Naive thymus-derived CD4-positive, alpha-beta T cell (primary cell): ENCODE results near the gene SCGN. TPM values are rescaled to one million over a fixed set of nuclear protein-coding genes. Genes with fewer than 3 reads are reported as not detected.
A peak's percentile ranks its signal among the peaks of the same experiment; 100 is the strongest.

Experiments
- ATAC-seq: fragments of 150-1000 bp; cut with Tn5 transposase; 2 replicates; pipeline ENCODE4 v1.10.0; 2021; ENCODE audit warnings: mild to moderate bottlenecking, moderate library complexity
- CTCF ChIA-PET: fragments of 350-600 bp; sonication (Branson Sonifier 250); formaldehyde crosslinking; loops from one replicate; lab custom pipeline; 2021; ENCODE audit warnings: antibody characterized with exemption; lab: Charles Lee
- POLR2A ChIA-PET: fragments of 350-600 bp; sonication (Branson Sonifier 250); formaldehyde crosslinking; loops from one replicate; lab custom pipeline; 2021; ENCODE audit warnings: antibody characterized with exemption, inconsistent platforms; lab: Charles Lee
- DNase-seq, 9 donors: peaks; one replicate each; pipeline versions ENCODE4 v3.0.0 to v3.0.0-alpha.2; 2020 to 2022; ENCODE audit warnings: mixed read lengths in 1 of 9
- H3K27ac ChIP-seq: one replicate; pipeline ENCODE4 v1.7.0; 2013; ENCODE audit warnings: mild to moderate bottlenecking, low read depth, low read length, moderate library complexity
- H3K27me3 ChIP-seq, 2 donors: one replicate each; pipeline ENCODE4 v1.7.0; 2013; ENCODE audit warnings: low read length in 2 of 2, mild to moderate bottlenecking in 2 of 2, moderate library complexity in 2 of 2; ENCODE audit not compliant: control insufficient read depth in 2 of 2, insufficient read depth in 2 of 2
- H3K36me3 ChIP-seq, 3 experiments: 1 replicate in 2 of 3; 2 replicates in 1 of 3; pipeline ENCODE4 v1.7.0; 2013; ENCODE audit warnings: low read length in 3 of 3, mild to moderate bottlenecking in 3 of 3, moderate library complexity in 1 of 3; ENCODE audit not compliant: insufficient read depth in 3 of 3, control insufficient read depth in 2 of 3
- H3K4me1 ChIP-seq, 2 donors: one replicate each; pipeline ENCODE4 v1.7.0; 2013; ENCODE audit warnings: low read length in 2 of 2, mild to moderate bottlenecking in 2 of 2, moderate library complexity in 1 of 2; ENCODE audit not compliant: control insufficient read depth in 2 of 2, insufficient read depth in 2 of 2
- H3K4me3 ChIP-seq: 2 replicates; pipeline ENCODE4 v1.7.0; 2013; ENCODE audit warnings: mild to moderate bottlenecking, low read length
- H3K9me3 ChIP-seq, 3 experiments: 1 replicate in 2 of 3; 2 replicates in 1 of 3; pipeline ENCODE4 v1.7.0; 2013; ENCODE audit warnings: low read length in 3 of 3; ENCODE audit not compliant: control insufficient read depth in 2 of 3
- H3K27ac Mint-ChIP-seq, 9 donors: one replicate each; pipeline ENCODE4 v1.8.0; 2020 to 2022; ENCODE audit warnings: mixed read lengths in 9 of 9, mild to moderate bottlenecking in 8 of 9, moderate library complexity in 5 of 9, inconsistent platforms in 2 of 9
- H3K27me3 Mint-ChIP-seq, 5 donors: one replicate each; pipeline ENCODE4 v1.8.0; 2021 to 2022; ENCODE audit warnings: mixed read lengths in 5 of 5, mild to moderate bottlenecking in 1 of 5
- H3K36me3 Mint-ChIP-seq, 5 donors: one replicate each; pipeline ENCODE4 v1.8.0; 2020 to 2022; ENCODE audit warnings: mixed read lengths in 5 of 5, mild to moderate bottlenecking in 3 of 5, inconsistent platforms in 1 of 5
- H3K4me1 Mint-ChIP-seq, 7 donors: one replicate each; pipeline ENCODE4 v1.8.0; 2020 to 2022; ENCODE audit warnings: mixed read lengths in 7 of 7, mild to moderate bottlenecking in 3 of 7, inconsistent platforms in 1 of 7
- H3K4me3 Mint-ChIP-seq, 10 donors: one replicate each; pipeline ENCODE4 v1.8.0; 2020 to 2022; ENCODE audit warnings: mild to moderate bottlenecking in 10 of 10, mixed read lengths in 10 of 10, moderate library complexity in 6 of 10, inconsistent platforms in 2 of 10
- H3K9me3 Mint-ChIP-seq, 11 donors: one replicate each; pipeline ENCODE4 v1.8.0; 2020 to 2022; ENCODE audit warnings: mixed read lengths in 11 of 11, mild to moderate bottlenecking in 4 of 11, inconsistent platforms in 1 of 11, moderate library complexity in 1 of 11
- intact Hi-C, 2 donors: fragments of 100-400 bp; cut with micrococcal nuclease; formaldehyde crosslinking; loops; one replicate each; pipeline ENCODE4 v1.15.1; 2023
- polyA plus RNA-seq, 2 donors: library from polyadenylated mRNA; unstranded; fragments of 300-500 nt; fragmentation: Illumina TruSeq; gene quantifications; one replicate each; pipeline ENCODE4 v1.2.3, GENCODE V29; 2021
- total RNA-seq, 6 experiments: library from RNA in 5 of 6; stranded (reverse) in 5 of 6; gene quantifications; 1 replicate in 5 of 6; 2 replicates in 1 of 6; pipeline ENCODE4 v1.2.3 and lab custom pipeline; 2021 to 2026

Gene SCGN
- not detected for total RNA-seq
- polyA plus RNA-seq, result not detected
- total RNA-seq (lab: John Stamatoyannopoulos, UW), result not detected

- Mint-ChIP-seq H3K27me3 (peaks cover 51 to 65% (median 60%) of the 10 kb centered on the region in 5 donors), H3K4me3 (peak within 1 kb of the TSS in 1 of 10 donors; percentile 6), H3K9me3 (peaks cover 0 to 11% (median 0%) of the 10 kb centered on the region in 11 donors), H3K27ac (no peak within 1 kb of the TSS), H3K36me3 (no peaks in the 10 kb centered on the region), H3K4me1 (peaks cover 0 to 3% (median 0%) of the 10 kb centered on the region in 7 donors)
- H3K4me1 ChIP-seq, result no peaks in the 10 kb centered on the region
- ATAC-seq (no peak), DNase-seq (peak in 7 of 9 donors; percentile 7 to 61 (median 14))
- peaks cover 0 to 5% of the 10 kb centered on the region in 2 donors for H3K27me3 ChIP-seq
- intact Hi-C loops, result no loop called here
- H3K9me3 ChIP-seq, result peaks cover 0 to 3% (median 0%) of the 10 kb centered on the region in 3 experiments
- POLR2A ChIA-PET, result no interaction called here
- H3K36me3 ChIP-seq, result no peaks in the 10 kb centered on the region
- CTCF ChIA-PET, result no interaction called here
- no peak within 1 kb of the TSS for H3K27ac ChIP-seq
- H3K4me3 ChIP-seq, result no peak within 1 kb of the TSS
Observed at GRCh38 chr6:25652007-25652515, at the start of gene SCGN. Gene SCGN, plus strand, starts transcription at chr6:25652215. Its CDS starts 189 bp downstream, at chr6:25652404.

GRCh38 chr6:25602674-25602982 lies 49.4 kb upstream of the SCGN start:
- peaks cover 0 to 16% (median 0%) of the 10 kb centered on the region in 3 experiments for H3K36me3 ChIP-seq
- ATAC-seq (no peak), DNase-seq (no peak)
- no peak overlapping the region for H3K27ac Mint-ChIP-seq
- H3K36me3 Mint-ChIP-seq, result peaks cover 0 to 31% (median 5%) of the 10 kb centered on the region in 5 donors
- intact Hi-C loops, result loop anchor here (1.0 to 2.0 kb wide), 6 partner anchors 46 to 379 kb away; no protein-coding TSS in a partner anchor
- H3K9me3 ChIP-seq, result no peaks in the 10 kb centered on the region
- ChIA-PET CTCF (interaction anchor here (1.0 to 1.4 kb wide), 4 partner anchors 13 to 381 kb away, joined by 3 to 4 read pairs (median 4); no protein-coding TSS in a partner anchor), POLR2A (no interaction called here)
- no peaks in the 10 kb centered on the region for H3K9me3 Mint-ChIP-seq
- no peak overlapping the region for H3K4me3 Mint-ChIP-seq
- H3K27me3 ChIP-seq, result no peaks in the 10 kb centered on the region
- no peaks in the 10 kb centered on the region for H3K4me1 ChIP-seq
- H3K4me3 ChIP-seq, result no peak overlapping the region
- peaks cover 0 to 19% (median 6%) of the 10 kb centered on the region in 7 donors for H3K4me1 Mint-ChIP-seq
- no peaks in the 10 kb centered on the region for H3K27me3 Mint-ChIP-seq
- no peak overlapping the region for H3K27ac ChIP-seq

- Mint-ChIP-seq H3K4me3 (no peak overlapping the region), H3K9me3 (no peaks in the 10 kb centered on the region), H3K36me3 (peaks cover 0 to 35% (median 9%) of the 10 kb centered on the region in 5 donors), H3K4me1 (peaks cover 0 to 19% (median 6%) of the 10 kb centered on the region in 7 donors), H3K27ac (no peak overlapping the region), H3K27me3 (no peaks in the 10 kb centered on the region)
- H3K4me3 ChIP-seq, result no peak overlapping the region
- POLR2A ChIA-PET, result no interaction called here
- ATAC-seq (no peak), DNase-seq (no peak)
- intact Hi-C loops, result loop anchor here in 1 of 2 donors (2.0 kb wide), 1 partner anchor 46 kb away; no protein-coding TSS in a partner anchor
- no peak overlapping the region for H3K27ac ChIP-seq
- CTCF ChIA-PET, result interaction anchor here (3.4 kb wide), 1 partner anchor 379 kb away, joined by 19 read pairs; no protein-coding TSS in a partner anchor
- no peaks in the 10 kb centered on the region for H3K9me3 ChIP-seq
- H3K27me3 ChIP-seq, result no peaks in the 10 kb centered on the region
- H3K4me1 ChIP-seq, result no peaks in the 10 kb centered on the region
- H3K36me3 ChIP-seq, result peaks cover 0 to 16% (median 0%) of the 10 kb centered on the region in 3 experiments
Observed at GRCh38 chr6:25603251-25603650, 48.8 kb upstream of the SCGN start.

GRCh38 chr6:25606151-25606550 lies 45.9 kb upstream of the SCGN start:
- H3K27me3 Mint-ChIP-seq, result no peaks in the 10 kb centered on the region
- H3K4me1 Mint-ChIP-seq, result peaks cover 0 to 12% (median 6%) of the 10 kb centered on the region in 7 donors
- no peak overlapping the region for H3K27ac ChIP-seq
- no peaks in the 10 kb centered on the region for H3K9me3 ChIP-seq
- H3K4me3 ChIP-seq, result no peak overlapping the region
- no peak overlapping the region for H3K4me3 Mint-ChIP-seq
- ChIA-PET POLR2A (no interaction called here), CTCF (interaction anchor here (0.6 to 3.4 kb wide), 2 partner anchors 29 to 382 kb away, joined by 3 to 19 read pairs; no protein-coding TSS in a partner anchor)
- no peaks in the 10 kb centered on the region for H3K9me3 Mint-ChIP-seq
- H3K4me1 ChIP-seq, result no peaks in the 10 kb centered on the region
- DNase-seq, result no peak
- H3K27me3 ChIP-seq, result no peaks in the 10 kb centered on the region
- H3K36me3 ChIP-seq, result peaks cover 0 to 31% (median 0%) of the 10 kb centered on the region in 3 experiments
- intact Hi-C loops, result no loop called here
- ATAC-seq, result no peak
- peaks cover 0 to 44% (median 18%) of the 10 kb centered on the region in 5 donors for H3K36me3 Mint-ChIP-seq
- H3K27ac Mint-ChIP-seq, result no peak overlapping the region

GRCh38 chr6:25608558-25609174 lies 43.3 kb upstream of the SCGN start:
- Histone ChIP-seq H3K27ac (no peak overlapping the region), H3K36me3 (peaks cover 0 to 44% (median 0%) of the 10 kb centered on the region in 3 experiments), H3K4me3 (no peak overlapping the region), H3K9me3 (no peaks in the 10 kb centered on the region), H3K4me1 (no peaks in the 10 kb centered on the region), H3K27me3 (no peaks in the 10 kb centered on the region)
- no peaks in the 10 kb centered on the region for H3K4me1 Mint-ChIP-seq
- H3K4me3 Mint-ChIP-seq, result no peak overlapping the region
- H3K27me3 Mint-ChIP-seq, result no peaks in the 10 kb centered on the region
- H3K27ac Mint-ChIP-seq, result no peak overlapping the region
- intact Hi-C loops, result no loop called here
- ChIA-PET POLR2A (no interaction called here), CTCF (interaction anchor here (0.5 kb wide), 1 partner anchor 565 kb away, joined by 4 read pairs; no protein-coding TSS in a partner anchor)
- H3K9me3 Mint-ChIP-seq, result no peaks in the 10 kb centered on the region
- H3K36me3 Mint-ChIP-seq, result peaks cover 0 to 62% (median 28%) of the 10 kb centered on the region in 5 donors
- DNase-seq (no peak), ATAC-seq (no peak)

GRCh38 chr6:25612666-25613065 lies 39.3 kb upstream of the SCGN start:
- Mint-ChIP-seq H3K36me3 (peaks cover 0 to 54% (median 23%) of the 10 kb centered on the region in 5 donors), H3K4me1 (no peaks in the 10 kb centered on the region), H3K27ac (peak overlapping the region in 1 of 9 donors; percentile 41), H3K9me3 (no peaks in the 10 kb centered on the region), H3K27me3 (no peaks in the 10 kb centered on the region), H3K4me3 (no peak overlapping the region)
- peaks cover 0 to 31% (median 0%) of the 10 kb centered on the region in 3 experiments for H3K36me3 ChIP-seq
- DNase-seq, result no peak
- no peaks in the 10 kb centered on the region for H3K27me3 ChIP-seq
- no peak for ATAC-seq
- intact Hi-C loops, result loop anchor here in 1 of 2 donors (10.0 kb wide), 1 partner anchor 382 kb away; no protein-coding TSS in a partner anchor
- no peaks in the 10 kb centered on the region for H3K4me1 ChIP-seq
- no peaks in the 10 kb centered on the region for H3K9me3 ChIP-seq
- H3K27ac ChIP-seq, result no peak overlapping the region
- H3K4me3 ChIP-seq, result no peak overlapping the region
- ChIA-PET POLR2A (no interaction called here), CTCF (no interaction called here)
